Measurements from ENCODE around the gene FOXM1.

The FOXM1 gene, protein sequence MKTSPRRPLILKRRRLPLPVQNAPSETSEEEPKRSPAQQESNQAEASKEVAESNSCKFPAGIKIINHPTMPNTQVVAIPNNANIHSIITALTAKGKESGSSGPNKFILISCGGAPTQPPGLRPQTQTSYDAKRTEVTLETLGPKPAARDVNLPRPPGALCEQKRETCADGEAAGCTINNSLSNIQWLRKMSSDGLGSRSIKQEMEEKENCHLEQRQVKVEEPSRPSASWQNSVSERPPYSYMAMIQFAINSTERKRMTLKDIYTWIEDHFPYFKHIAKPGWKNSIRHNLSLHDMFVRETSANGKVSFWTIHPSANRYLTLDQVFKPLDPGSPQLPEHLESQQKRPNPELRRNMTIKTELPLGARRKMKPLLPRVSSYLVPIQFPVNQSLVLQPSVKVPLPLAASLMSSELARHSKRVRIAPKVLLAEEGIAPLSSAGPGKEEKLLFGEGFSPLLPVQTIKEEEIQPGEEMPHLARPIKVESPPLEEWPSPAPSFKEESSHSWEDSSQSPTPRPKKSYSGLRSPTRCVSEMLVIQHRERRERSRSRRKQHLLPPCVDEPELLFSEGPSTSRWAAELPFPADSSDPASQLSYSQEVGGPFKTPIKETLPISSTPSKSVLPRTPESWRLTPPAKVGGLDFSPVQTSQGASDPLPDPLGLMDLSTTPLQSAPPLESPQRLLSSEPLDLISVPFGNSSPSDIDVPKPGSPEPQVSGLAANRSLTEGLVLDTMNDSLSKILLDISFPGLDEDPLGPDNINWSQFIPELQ
- 0.24 to 0.70 reads per million in 2 donors for total RNA-seq

DNA sequence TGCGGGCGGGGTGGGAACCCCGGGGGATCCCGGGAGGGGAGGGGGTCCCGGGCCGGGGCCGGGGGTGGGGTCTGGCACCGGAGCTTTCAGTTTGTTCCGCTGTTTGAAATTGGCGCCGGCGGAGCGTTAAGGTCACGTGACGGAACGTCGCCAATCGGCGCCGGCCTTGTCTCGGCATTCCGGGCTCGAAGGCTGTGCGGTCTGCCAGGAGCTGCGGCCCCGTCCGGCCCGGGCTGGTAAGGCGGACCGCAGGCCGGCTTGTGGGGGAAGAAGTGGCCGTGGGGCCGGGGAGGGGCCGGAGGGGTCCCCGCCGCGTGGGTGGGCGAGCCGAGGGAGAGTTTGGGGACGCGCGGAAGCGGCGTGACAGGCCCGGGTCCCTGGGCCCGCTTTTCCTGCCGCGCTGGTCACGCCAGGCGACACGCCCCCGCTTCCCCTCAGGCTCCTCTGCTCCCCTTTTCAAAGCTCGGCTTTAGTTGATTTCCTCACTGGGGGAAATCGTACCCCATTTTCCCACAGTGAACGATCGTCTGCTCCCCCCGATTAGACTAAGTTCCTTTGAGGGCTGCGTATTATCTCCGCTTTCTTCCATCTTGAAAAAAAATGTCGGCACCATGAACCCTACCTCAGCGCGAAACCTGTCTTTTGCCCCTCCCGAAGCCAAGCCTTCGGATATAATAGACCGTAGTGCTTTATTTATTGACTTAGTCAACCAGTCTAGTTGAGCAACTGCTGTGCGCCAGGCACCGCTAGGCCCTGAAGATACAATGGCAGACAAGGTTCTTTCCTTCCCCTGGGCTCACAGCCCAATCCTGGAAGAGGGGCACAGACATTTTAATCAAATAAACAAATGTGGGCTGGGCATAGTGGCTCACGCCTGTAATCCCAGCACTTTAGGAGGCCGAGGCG lies at the start of gene FOXM1, which contains the start of gene RHNO1:
Gene FOXM1 (minus strand): TSS at position 128 of the 906 bp plus-strand sequence. CDS start 2,696 bp downstream, outside the sequence.
Gene RHNO1 (plus strand): TSS at position 177 of the 906 bp plus-strand sequence. CDS start 8,144 bp downstream, outside the sequence.
- DNase-seq, result peak; percentile 83

DNA sequence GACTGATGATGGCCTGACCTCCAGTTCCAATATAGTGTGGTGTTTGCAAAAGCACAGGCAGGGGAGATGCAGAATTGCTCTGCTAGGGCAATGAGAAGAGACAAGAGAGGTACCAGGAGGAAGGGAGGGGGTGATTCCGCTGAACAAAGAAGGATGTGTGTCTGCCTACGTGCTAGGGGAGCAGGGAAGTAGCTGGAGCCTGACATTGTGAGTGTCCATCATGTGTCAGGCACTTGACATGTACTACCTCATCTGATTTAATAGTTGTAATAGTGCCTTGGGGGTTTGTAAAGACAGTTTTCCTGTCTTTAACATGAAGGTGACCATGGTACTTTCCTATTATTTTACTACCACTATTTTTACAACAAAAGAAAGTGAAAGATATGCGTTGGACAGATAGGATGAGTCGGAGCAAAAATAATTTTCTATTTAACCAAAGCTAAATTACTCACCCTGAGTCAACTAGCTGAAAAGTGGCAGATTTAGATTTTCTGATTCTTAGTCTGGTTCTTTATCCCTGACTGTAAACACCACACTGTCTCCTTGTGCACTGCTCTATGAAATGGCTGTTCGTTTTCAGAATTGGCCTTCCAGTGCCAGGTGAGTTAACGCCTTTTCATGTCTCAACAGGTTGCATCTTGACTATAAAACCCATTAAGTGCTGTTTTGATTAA lies 48.5 kb upstream of the FOXM1 start:
- no peak for DNase-seq

DNA sequence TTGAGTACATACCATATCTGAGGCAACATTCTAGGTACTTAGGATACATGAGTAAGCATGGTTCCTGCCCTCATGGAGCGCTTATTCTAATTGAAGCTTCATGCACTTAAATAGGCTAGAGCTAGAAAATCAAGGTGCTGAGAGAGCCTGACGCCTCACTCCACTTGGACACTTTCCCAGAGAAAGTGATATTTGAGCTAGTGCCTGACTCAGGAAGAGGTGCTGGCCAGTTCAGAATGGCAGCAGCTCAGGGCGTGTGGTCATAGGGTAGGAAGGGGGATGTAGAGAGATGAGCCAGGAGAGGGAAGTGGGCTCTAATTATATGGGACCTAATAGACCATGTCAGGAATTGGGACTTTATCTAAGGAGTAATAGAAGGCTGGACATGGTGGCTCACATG lies 47.0 kb upstream of the FOXM1 start:
- DNase-seq, result no peak

DNA sequence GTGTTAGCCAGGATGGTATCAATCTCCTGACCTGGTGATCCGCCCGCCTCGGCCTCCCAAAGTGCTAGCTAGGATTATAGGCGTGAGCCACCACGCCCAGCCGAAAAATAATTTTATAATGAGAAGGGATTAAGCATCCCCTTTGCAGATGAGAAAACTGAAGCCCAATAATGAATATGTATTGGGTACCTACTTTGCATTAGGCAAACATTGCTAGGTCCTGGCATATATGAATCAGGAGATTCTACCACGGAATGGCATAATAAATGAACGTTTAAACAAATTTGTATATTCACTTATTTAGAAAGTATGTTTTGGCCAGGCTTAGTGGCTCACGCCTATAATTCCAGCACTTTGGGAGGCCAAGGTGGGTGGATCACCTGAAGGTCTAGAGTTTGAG lies 46.1 kb upstream of the FOXM1 start:
- no peak for DNase-seq

DNA sequence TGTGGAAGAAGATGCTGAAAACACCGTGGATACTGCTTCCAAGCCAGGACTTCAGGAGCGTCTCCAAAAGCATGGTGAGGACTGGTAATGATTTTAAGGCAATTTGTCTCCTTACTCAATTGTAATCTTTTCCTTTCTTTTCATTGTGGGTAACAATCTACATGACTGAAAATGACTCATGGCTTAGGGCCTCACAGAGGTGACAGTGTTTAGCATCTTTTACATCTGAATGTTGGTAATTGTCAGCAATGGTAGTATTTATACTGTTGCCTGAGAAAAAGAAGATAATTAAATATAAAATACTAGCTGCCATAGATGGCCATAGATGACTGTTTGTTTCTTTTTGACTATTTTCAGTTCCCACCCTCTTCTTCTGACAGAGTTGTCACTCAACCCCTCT lies 45.4 kb upstream of the FOXM1 start:
- no peak for DNase-seq

DNA sequence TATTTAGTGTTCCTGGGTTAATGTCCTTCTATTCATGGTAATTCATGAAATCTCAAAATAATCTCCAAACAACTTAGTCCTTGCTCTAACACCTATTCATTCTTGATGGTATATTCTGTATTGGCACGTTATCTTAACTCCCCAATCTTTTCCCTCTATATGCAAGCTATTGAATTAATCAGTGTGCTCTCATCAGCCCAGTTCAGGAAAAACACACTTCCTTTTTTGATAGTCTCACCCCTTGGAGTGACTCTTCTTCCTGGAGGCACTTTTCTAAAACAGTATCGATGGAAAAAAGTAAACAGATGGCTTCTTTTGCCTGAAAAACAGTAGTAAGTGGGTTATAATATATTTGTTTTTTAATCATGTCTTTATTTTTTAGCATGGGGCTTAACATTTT lies 42.3 kb upstream of the FOXM1 start:
- DNase-seq, result no peak

DNA sequence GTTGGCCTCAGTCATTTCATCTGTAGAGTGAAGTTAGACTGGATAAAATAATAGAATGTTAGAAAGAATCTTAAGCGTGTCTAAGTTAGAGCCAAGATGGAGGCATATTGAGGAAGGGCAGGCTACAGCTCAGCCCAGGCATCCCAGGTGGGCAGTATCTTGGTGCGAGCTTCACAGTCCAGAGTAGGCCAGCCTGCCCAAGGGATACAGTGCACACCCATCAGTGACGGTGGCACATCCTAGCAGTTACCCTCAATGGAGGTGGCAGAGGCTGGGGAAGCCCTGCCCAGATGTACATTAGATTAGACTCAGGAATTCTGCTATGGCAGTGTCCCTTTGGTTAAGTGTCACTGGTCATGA lies 35.2 kb upstream of the FOXM1 start:
- DNase-seq, result no peak

DNA sequence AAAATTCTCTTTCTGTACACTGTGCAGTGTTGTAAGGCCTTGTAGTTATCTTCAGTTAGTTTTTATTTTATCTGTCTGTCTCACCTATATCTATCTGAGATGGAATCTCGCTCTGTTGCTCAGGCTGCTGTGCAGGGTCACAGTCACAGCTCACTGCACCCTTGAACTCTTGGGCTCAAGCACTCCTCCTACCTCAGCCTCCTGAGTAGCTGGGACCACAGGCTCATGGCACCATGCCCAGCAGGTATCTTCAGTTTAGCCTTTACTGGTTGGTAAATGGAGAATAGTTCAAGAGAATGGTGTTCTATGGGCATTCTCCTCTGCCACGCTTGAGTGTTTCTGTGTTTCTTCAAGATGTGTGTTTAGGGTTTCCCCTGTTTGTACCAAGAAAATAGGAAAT lies 27.3 kb upstream of the FOXM1 start:
- DNase-seq, result no peak

DNA sequence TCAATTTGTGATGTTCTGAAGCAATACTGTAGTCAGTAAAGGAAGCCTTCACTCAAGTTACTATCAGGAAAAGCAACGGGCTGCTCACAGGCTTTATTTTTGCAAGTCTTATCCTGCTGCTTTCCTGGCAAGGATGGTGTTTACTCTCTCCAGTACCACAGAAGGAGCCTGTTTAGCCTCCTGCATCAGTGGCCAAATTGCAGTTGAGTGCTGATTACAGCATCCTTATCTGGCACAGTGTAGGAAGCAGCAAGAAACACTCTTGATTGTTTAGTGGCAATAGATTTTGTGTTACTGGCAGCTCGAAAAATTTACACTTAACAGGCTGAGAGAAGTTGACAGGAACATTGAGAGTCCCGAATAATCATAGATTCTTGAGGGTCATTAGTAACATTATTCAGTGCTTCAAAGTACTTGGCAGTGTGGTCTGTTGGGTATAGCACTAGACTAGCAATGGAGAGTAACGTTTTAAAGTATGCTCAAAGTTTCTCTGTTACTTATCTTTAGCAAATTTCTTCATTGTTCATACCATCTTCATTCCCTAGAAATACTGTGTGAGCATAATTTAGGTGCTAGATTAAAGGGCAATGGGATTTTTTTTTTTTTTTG lies 25.4 kb upstream of the FOXM1 start:
- no peak for DNase-seq

DNA sequence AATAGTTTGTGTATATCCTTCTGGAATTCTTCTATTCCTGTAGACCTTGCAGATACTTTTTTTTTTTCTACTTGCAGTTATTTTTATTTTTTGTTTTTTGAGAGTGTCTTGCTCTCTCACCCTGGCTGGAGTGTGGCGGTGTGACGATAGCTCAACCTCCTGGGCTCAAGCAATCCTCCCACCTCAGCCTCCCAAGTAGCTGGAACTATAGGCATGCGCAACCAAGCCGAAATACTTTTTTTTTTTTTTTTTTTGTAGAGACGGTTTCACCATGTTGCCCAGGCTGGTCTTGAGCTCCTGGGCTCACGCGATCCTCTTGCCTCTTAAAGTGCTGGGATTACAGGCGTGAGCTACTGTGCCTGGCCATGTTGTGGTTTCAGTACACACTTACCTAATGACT lies 23.7 kb upstream of the FOXM1 start:
- DNase-seq, result no peak

DNA sequence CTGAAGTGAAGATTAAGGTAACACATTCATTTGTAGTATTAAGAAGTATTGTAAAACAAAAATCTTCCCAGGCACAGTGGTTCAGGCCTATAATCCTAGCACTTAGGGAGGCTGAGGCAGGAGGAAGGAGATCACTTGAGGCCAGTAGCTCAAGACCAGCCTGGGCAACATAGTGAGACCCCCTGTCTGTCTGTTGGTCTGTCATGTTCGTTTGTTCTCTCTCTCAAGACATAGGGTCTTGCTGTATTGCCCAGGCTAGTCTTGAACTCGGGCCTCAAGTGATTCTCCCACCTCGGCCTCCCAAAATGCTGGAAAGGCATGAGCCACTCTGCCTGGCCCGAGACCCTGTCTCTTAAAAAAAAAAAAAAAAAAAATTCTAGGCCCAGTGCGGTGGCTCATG lies 20.4 kb upstream of the FOXM1 start:
- no peak for DNase-seq

DNA sequence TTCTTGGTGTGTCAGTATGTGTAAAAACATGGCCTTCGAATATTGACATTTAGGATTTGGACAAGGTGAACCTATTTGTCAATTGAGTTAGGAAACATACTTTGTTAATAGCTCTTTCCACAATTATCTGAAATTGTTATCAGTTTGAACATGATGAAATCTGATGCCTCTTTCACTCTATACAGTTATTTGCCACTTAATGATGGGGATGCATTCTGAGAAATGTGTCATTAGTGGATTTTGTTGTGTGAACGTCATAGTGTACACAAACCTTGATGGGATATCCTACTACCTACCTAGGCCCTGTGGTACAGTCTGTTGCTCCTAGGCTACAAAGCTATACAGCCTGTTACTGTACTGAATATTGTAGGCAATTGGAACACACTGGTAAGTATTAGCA lies 18.5 kb upstream of the FOXM1 start:
- no peak for DNase-seq

DNA sequence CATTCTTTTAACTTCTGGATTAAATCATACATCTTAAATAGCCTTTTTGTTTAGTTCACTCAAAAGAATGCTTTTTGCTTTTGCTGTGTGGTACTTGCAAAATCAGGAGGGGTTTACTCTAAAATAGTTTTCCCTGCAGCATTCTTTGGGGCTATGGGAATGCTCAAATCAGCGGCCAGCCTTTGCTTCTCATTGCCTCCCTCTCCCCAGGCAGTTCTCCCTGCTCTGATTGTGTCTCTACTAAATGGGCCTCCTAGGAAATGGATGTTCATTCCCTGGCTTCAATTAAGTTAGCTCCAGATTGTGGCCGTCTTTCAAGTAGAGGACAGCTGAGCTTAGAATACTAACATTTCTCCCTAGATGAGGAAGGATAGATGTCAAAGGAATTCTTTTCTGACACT lies 18.1 kb upstream of the FOXM1 start:
- no peak for DNase-seq

DNA sequence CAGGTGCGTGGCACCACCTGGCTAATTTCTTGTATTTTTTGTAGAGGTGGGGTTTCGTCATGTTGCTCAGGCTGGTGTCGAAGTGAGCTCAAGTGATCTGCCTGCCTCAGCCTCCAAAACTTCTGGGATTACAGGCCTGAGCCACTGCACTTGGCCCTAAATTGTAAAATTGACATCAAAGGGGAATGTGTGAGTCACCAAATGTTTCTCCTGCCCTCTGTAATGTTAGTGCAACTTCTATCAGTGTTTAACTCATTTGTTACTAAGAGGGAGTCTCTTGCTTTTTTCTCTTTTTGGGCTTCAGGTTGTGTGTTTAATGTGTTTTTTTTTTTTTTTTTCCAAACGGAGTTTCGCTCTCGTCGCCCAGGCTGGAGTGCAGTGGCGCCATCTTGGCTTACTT lies 16.0 kb upstream of the FOXM1 start:
- DNase-seq, result no peak

DNA sequence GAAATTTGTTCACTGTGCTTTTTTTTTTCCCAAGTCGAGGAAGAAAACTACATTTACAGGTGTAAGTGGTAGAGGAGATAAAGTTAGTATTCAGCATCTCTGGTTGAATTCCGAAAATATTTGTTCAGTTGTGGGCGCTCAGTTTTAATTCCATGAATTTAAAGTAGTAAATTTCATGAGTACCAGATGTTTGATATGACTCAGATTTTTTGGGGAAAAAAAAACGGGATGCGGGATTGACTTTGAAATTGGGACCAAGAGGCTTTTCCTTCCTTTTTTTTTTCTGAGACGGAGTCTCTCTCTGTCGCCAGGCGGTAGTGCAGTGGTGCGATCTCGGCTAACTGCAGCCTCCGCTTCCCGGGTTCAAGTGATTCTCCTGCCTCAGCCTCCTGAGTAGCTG lies 15.3 kb upstream of the FOXM1 start:
- DNase-seq, result no peak

DNA sequence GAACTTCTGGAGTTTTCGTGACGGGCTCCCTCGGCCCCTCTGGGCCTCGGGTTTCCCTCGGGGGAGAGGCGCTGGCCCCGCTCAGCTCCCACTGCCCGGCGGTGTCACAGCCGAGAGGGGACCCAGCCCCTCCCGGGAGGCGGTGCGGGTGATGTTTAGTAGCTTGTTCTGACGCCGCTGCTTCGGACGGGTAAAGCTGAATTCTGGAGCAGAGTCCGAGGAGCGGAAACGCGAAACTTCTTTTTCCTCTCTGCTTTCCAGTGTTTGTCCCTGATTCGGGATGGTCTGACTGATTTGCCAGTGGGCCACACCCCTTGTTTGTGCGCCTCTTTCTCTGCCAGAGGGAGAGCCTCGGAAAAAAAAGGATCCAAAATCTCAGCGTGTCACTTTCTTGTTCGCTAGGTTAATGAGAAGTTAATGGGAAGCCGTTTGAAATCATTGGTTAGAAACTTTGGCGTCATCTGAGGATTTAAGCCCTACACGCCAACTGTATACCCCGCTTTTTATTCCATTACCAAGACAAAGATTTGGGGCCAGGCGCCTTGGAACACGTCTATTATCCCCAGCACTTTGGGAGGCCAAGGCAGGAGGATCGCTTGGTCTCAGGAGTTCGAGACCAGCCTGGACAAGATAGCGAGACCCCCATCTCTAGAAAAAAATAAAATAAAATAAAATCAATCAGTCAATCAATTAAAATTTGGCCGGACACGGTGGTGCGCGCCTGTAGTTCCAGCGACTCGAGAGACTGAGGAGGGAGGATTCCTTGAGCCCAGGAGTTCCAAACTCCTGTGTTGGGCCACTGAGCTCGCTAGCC lies 14.5 kb upstream of the FOXM1 start:
- peak; percentile 29 for DNase-seq

DNA sequence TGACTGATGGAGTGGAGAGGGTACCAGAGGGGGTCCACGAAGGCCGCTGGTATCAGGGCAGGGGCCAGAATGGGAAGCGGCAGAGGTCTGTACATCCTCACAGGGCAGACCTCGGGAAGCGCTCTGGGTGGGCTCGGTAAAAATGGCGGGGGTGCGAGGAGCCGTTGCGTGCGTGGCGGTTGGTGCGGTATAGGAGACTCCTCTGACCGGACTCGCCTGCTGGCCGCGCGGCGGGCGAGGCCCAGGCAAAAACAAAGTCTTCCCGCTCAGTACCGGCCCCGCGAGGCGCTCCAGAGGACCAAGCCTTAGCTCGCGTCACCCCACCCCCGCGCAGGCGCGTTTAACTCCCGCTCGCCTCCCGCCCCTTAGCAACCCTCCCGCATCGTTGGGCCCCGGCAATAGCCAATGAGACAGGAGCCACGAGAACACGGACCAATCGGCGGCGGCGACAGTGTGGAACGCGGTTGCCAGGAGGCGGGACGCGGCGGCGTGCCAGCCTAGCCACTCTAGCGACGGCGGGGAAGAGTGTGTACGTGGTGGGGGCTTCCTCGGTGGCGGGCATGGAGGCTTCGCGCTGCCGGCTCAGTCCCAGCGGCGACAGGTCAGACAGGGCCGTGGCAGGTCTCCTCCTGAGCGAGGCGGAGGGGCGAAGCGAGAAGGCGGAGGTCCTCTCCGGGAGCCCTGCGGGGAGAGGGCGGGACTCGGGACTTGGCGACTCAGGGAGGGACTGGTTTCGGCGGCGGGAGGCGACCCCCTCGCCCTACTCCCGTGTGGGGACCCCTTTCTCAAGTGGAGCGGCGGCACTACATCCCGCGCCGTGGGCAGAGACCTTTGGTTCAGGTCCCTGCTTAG lies 13.6 kb upstream of the FOXM1 start, which contains the start of gene TULP3:
Gene TULP3 (plus strand): TSS at position 504 of the 852 bp plus-strand sequence. CDS start 57 bp downstream, at position 561.
- DNase-seq, result peak; percentile 97

DNA sequence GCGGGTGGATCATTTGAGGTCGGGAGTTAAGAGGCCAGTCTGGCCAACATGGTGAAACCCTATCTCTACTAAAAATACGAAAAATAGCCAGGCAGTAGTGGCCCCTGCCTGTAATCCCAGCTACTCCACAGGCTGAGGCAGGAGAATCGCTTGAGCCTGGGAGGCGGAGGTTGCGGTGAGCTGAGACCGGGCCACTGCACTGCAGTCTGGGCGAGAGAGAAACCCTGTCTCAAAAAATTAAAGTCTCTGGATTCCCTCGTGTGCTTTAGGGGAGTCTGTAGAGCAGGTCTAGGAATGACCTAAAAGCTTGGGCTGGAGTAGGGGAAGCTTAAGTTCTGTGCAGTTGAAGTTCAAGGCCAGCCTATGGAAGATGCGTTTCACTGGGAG lies 13.0 kb upstream of the FOXM1 start:
- no peak for DNase-seq

DNA sequence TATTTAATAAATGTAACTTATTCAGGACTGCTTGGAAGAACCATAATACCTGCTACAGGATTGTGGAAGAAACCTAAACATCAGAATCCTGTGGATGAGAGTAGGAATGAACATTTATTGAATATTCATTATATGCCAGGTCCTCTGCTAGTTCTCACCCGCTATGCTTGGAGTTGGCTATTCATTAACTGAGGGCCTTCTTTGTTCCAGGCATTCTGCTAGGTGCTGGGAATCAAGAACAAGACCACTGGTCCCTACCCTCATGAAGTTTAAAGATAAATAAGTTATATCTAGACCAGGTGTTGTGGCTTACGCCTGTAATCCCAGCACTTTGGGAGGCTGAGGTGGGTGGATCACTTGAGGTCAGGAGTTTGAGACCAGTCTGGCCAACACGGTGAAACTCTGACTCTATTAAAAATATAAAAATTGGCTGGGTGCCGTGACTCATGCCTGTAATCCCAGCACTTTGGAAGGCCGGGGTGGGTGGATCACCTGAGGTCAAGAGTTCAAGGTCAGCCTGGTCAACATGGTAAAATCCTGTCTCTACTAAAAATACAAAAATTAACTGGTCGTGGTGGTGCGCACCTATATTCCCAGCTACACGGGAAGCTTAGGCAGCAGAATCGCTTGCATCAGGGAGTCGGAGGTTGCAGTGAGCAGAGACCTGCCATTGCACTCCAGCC lies 9.9 kb upstream of the FOXM1 start:
- no peak for DNase-seq

Data from T-helper 9 cell (primary cell).